Fibroblast of lung (primary cell): Measurements from ENCODE around the gene ABCG8. TPM values are rescaled to one million over a fixed set of nuclear protein-coding genes. Genes with fewer than 3 reads are reported as not detected.

Experiments
- DNase-seq, 2 donors: peaks; one replicate each; pipeline versions ENCODE4 v3.0.0 to v3.0.0-alpha.2; 2010; ENCODE audit warnings: low read depth in 2 of 2
- H2AFZ ChIP-seq: 2 replicates; pipeline ENCODE4 v1.5.1; 2012; ENCODE audit warnings: low read length, control low read depth, inconsistent platforms
- H3K27ac ChIP-seq: 2 replicates; pipeline ENCODE4 v1.5.1; 2011; ENCODE audit warnings: low read length, control low read depth; ENCODE audit not compliant: insufficient read depth
- H3K27me3 ChIP-seq: 2 replicates; pipeline ENCODE4 v1.5.1; 2011; ENCODE audit warnings: mild to moderate bottlenecking, low read length; ENCODE audit not compliant: control insufficient read depth, insufficient read depth
- H3K36me3 ChIP-seq: 2 replicates; pipeline ENCODE4 v1.5.1; 2011; ENCODE audit warnings: low read length; ENCODE audit not compliant: control insufficient read depth, insufficient read depth
- H3K4me1 ChIP-seq: 2 replicates; pipeline ENCODE4 v1.5.1; 2011; ENCODE audit warnings: low read length; ENCODE audit not compliant: control insufficient read depth, insufficient read depth; ENCODE audit errors: extremely low read depth
- H3K4me2 ChIP-seq: 2 replicates; pipeline ENCODE4 v1.5.1; 2011; ENCODE audit warnings: low read length, control low read depth; ENCODE audit not compliant: insufficient read depth; ENCODE audit errors: extremely low read depth
- H3K4me3 ChIP-seq, 4 experiments: fragments of 200-600 bp in 1 of 4; sonication (generic) in 1 of 4; replicated peaks in 1 of 4; 2 replicates each; pipeline ENCODE4 v1.5.1; 2011 to 2016; ENCODE audit warnings: low read length in 4 of 4, low read depth in 3 of 4, mild to moderate bottlenecking in 3 of 4, control low read depth in 2 of 4, inconsistent platforms in 1 of 4, mixed read lengths in 1 of 4; ENCODE audit not compliant: insufficient read depth in 1 of 4; ENCODE audit errors: control extremely low read depth in 1 of 4
- H3K79me2 ChIP-seq: 2 replicates; pipeline ENCODE4 v1.5.1; 2012; ENCODE audit warnings: mild to moderate bottlenecking, low read length, inconsistent platforms; ENCODE audit not compliant: control insufficient read depth, insufficient read depth
- H3K9ac ChIP-seq: 2 replicates; pipeline ENCODE4 v1.5.1; 2011; ENCODE audit warnings: mild to moderate bottlenecking, low read length, control low read depth; ENCODE audit not compliant: insufficient read depth
- H3K9me3 ChIP-seq: 2 replicates; pipeline ENCODE4 v1.5.1; 2012; ENCODE audit warnings: low read depth, low read length; ENCODE audit not compliant: control insufficient read depth, insufficient read depth
- H4K20me1 ChIP-seq: 2 replicates; pipeline ENCODE4 v1.5.1; 2011; ENCODE audit warnings: low read length; ENCODE audit not compliant: control insufficient read depth, insufficient read depth; ENCODE audit errors: extremely low read depth
- CTCF ChIP-seq, 2 donors: IDR thresholded peaks in 1 of 2; conservative IDR thresholded peaks in 1 of 2; 1 replicate in 1 of 2; 2 replicates in 1 of 2; pipeline ENCODE4 v1.5.1; 2011 to 2012; ENCODE audit warnings: low read length in 2 of 2, control low read depth in 1 of 2, inconsistent platforms in 1 of 2, low read depth in 1 of 2, mild to moderate bottlenecking in 1 of 2
- EZH2 ChIP-seq: IDR thresholded peaks from 2 replicates; pipeline ENCODE4 v1.5.1; 2012; ENCODE audit warnings: low read length, control low read depth, mild to moderate bottlenecking; ENCODE audit errors: missing control alignments
- polyA plus RNA-seq, 2 donors: library from polyadenylated mRNA; depleted of rRNA in 1 of 2; stranded (reverse) in 1 of 2; unstranded in 1 of 2; fragments of >200 nt; gene quantifications; 2 replicates each; pipeline ENCODE4 v1.2.1, GENCODE V29; 2011 to 2012; ENCODE audit warnings: missing spikeins in 1 of 2
- total RNA-seq: library from RNA; depleted of rRNA; stranded (reverse); fragments of >200 nt; gene quantifications from 2 replicates; pipeline ENCODE4 v1.2.1, GENCODE V29; 2014

Gene ABCG8
- total and polyA plus RNA-seq, 2 donors (not counting 1 experiment from before 2014, with no cell fraction given), result not detected

GRCh38 chr2:43887176-43887575 is 48.4 kb downstream of the ABCG8 start:
- H2AFZ ChIP-seq, result no peak overlapping the region
- H3K36me3 ChIP-seq, result peaks cover 9% of the 10 kb centered on the region
- H3K4me2 ChIP-seq, result no peak overlapping the region
- H3K27ac ChIP-seq, result no peak overlapping the region
- no peak for DNase-seq
- H3K9me3 ChIP-seq, result no peaks in the 10 kb centered on the region
- H3K9ac ChIP-seq, result no peak overlapping the region
- no peaks in the 10 kb centered on the region for H3K27me3 ChIP-seq
- TF ChIP-seq CTCF (conservative IDR thresholded peaks at IDR 0.05 in 1 of 2, IDR thresholded peaks at IDR 0.05 in 1 of 2; ENCODE audit: low read depth in 1 of 2, low read length in 2 of 2) (no peak), EZH2 (no peak)
- H3K4me3 ChIP-seq, result no peak overlapping the region
- H3K4me1 ChIP-seq, result peaks cover 1% of the 10 kb centered on the region
- H3K79me2 ChIP-seq, result no peaks in the 10 kb centered on the region
- no peaks in the 10 kb centered on the region for H4K20me1 ChIP-seq

GRCh38 chr2:43889416-43889815 is 50.6 kb downstream of the ABCG8 start:
- H3K4me1 ChIP-seq, result no peaks in the 10 kb centered on the region
- no peak for TF ChIP-seq EZH2
- no peak for TF ChIP-seq CTCF (conservative IDR thresholded peaks at IDR 0.05 in 1 of 2, IDR thresholded peaks at IDR 0.05 in 1 of 2; ENCODE audit: low read depth in 1 of 2, low read length in 2 of 2)
- no peaks in the 10 kb centered on the region for H3K9me3 ChIP-seq
- H3K4me3 ChIP-seq, result no peak overlapping the region
- H4K20me1 ChIP-seq, result no peaks in the 10 kb centered on the region
- H3K27ac ChIP-seq, result no peak overlapping the region
- no peak overlapping the region for H3K9ac ChIP-seq
- no peaks in the 10 kb centered on the region for H3K27me3 ChIP-seq
- no peak overlapping the region for H2AFZ ChIP-seq
- H3K4me2 ChIP-seq, result no peak overlapping the region
- H3K79me2 ChIP-seq, result no peaks in the 10 kb centered on the region
- DNase-seq, result no peak
- H3K36me3 ChIP-seq, result peaks cover 13% of the 10 kb centered on the region

GRCh38 chr2:43890855-43891254 is 52.1 kb downstream of the ABCG8 start:
- peaks cover 13% of the 10 kb centered on the region for H3K36me3 ChIP-seq
- no peak overlapping the region for H3K4me3 ChIP-seq
- no peak overlapping the region for H3K9ac ChIP-seq
- TF ChIP-seq CTCF (conservative IDR thresholded peaks at IDR 0.05 in 1 of 2, IDR thresholded peaks at IDR 0.05 in 1 of 2; ENCODE audit: low read depth in 1 of 2, low read length in 2 of 2) (no peak), EZH2 (no peak)
- H2AFZ ChIP-seq, result no peak overlapping the region
- no peaks in the 10 kb centered on the region for H3K9me3 ChIP-seq
- H3K27me3 ChIP-seq, result no peaks in the 10 kb centered on the region
- H3K4me1 ChIP-seq, result no peaks in the 10 kb centered on the region
- DNase-seq, result peak; percentile 21 to 53
- H4K20me1 ChIP-seq, result no peaks in the 10 kb centered on the region
- H3K27ac ChIP-seq, result no peak overlapping the region
- no peaks in the 10 kb centered on the region for H3K79me2 ChIP-seq
- H3K4me2 ChIP-seq, result no peak overlapping the region
